Hematopoietic multipotent progenitor cell treated with erythropoietin and hydrocortisone succinate and interleukin-3 and kit ligand, for 17 days (in vitro differentiated cells): Measurements from ENCODE around the gene AP2B1.

Source experiments
- DNase-seq: peaks from one replicate; pipeline ENCODE4 v3.0.0-alpha.2; 2015; ENCODE audit warnings: low spot score

The AP2B1 gene

GRCh38 chr17:35730400-35731005 lies 143.4 kb downstream of the AP2B1 start:
- DNase-seq = no peak

DNA sequence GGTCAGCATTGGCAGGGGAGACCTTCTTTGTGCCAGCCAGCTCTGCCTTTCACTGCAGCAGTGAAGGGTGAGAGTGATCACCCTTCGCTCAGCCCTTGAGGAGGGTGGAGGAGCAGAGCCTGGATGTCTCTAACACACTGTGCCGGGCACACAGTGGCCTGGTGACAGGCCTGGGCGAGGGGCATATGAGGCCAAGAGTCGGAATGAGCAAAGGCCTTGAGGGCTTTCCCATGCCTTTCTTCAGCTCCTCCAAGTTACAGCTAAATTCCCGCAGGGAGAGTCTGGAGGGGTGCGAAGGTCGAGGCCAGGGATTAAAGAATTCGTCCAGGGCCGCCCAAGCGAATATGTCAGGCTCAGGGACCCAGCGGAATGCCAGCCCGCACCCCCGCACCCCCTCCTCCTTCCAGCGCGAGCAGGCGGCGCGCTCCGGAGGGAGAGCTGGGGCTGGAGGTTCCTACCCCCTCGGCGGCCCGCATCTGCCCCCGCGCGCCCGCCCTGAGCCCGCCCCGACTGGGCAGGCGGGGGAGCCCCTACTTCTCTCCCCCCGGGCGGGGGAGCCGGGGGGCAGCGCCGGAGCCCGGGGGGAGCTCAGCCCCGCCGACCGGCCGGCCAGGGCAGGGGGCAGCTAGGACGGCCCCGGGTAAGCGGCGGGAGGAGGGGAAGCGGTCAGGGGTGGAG lies 144.3 kb downstream of the AP2B1 start, which contains the start of gene RASL10B:
TSS of gene RASL10B (plus strand) at position 401 of the 678 bp plus-strand sequence. CDS start 3,546 bp downstream, outside the sequence.
- no peak for DNase-seq

DNA sequence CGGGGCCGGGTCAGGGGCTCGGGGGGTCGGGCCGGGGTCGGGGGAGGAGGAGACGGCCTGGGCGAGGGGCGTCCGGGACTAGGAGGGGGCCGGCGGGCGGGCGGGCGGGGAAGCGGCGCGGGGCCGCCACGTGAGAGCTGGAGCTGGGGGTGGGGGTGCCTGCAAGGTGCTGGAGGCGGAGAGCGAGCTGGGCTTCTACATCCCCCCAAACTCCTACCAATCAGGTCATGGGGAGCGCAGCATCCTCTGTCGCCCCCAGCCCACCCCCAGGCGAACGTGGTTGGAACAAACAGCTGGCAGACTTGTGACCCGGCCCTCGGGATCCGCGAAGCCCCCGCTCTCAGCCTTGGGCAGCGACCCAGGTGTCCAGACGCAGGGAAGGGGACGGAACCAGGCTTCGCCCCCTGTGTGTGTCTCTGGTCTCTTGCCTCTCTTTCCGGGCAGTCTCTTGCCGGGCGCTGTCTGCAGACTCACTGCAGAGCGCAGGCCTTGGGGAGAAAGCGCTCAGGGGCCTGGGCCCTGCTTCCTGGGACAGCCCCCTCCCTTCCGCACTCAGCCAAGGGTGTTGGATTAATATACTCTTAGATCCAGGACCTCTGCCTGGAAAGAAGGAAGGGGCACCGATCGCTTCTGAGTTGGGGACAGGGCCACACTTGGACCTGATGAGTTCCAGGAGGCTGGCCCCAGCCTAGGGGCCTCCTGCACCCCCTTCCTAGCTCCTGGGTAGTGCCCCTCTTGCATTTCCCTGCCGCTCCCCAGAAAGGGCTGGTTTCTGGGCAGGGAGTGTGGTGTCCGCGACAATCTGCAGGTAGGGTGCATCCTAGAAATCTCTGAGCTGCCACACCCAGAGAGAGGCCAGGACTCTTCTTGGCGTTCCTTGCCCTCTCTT lies 145.0 kb downstream of the AP2B1 start:
- DNase-seq = no peak

GRCh38 chr17:35732806-35733136 lies 145.6 kb downstream of the AP2B1 start:
- DNase-seq = no peak

- no peak for DNase-seq
These were observed 146.2 kb downstream of the AP2B1 start for GRCh38 chr17:35733366-35733765.

DNA sequence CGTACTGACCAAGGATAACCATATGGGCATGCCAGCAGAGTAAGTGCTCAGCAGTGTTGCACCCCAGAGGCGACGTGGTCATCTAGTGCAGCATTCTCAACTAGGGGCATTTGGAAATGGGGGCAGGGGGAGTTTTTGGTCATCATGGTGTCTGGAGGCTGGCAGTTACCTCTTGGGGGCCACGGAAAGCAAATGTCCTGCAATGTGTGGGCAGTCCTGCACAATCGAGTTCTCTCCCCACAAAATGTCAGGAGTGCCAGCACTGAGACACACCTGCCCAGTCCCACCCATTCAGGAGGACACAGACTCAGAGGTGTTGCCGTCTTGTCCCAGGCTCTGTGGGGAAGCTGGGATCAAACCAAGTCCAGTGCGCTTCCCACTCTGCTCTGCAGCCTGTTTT lies 147.3 kb downstream of the AP2B1 start:
- DNase-seq = no peak

- no peak for DNase-seq
These were observed 148.1 kb downstream of the AP2B1 start for GRCh38 chr17:35735036-35735805.

- no peak for DNase-seq
These were observed 149.1 kb downstream of the AP2B1 start for GRCh38 chr17:35736236-35736635.

DNA sequence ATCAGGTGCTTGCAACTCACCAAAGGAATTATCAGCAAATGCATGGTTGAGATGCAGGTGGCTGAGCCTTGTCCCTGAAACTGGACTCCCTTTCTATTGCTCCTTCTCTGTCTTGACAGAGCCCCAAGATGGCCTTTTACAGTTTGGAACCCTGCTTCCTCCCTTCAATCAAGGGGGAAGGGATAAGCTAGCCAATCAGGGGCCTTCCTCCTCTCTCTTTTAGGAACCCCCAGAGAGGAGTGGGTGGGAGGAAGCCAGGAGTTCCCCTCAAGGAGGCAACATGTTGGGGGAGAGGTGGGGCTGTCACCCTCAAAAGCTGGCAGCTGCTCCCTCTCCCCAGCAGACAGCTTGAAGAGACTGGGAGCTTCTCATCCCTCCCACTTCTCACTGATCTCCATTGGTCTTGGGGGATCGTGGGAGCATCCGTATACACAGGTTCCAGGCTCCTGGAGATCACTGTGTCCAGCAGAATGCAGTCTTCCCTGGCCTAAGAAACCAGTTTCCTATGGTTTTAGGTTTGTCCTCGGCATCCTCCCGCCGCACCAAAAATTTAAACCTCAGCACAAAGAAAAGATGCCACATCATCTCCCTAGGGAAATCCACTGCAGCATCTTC lies 151.5 kb downstream of the AP2B1 start:
- no peak for DNase-seq

GRCh38 chr17:35740216-35740615 lies 153.1 kb downstream of the AP2B1 start:
- no peak for DNase-seq

- no peak for DNase-seq
These were observed 154.1 kb downstream of the AP2B1 start for GRCh38 chr17:35740997-35741931.

- no peak for DNase-seq
These were observed 155.4 kb downstream of the AP2B1 start for GRCh38 chr17:35742496-35742895.

DNA sequence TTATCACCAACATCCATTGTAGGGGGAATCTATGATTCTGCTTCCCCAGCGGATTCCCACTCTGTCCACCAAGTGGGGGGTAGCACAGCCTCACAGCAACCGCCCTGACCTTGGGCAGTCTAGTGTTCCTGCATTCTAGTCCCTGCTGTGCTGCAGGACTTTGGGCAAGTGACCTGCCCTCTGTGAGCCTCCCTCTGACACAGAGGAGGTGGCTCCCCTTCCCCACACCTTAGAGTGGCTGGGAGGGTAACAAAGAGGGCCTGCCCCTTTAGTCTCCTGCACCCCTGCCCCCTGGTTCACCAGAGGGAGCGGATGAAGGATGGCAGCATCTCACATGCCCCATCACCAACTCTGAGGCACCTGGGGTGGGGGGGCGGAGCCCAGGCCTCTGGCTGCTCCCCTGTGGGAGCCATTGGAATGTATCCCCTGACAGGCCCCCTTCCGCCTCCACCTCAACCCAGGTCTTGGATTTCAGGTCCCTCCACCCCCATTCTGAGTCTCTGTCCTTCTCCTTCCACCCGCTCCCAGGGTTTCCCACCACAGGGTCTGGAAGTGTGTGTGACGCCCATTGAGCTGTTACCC lies 155.9 kb downstream of the AP2B1 start:
- no peak for DNase-seq

DNA sequence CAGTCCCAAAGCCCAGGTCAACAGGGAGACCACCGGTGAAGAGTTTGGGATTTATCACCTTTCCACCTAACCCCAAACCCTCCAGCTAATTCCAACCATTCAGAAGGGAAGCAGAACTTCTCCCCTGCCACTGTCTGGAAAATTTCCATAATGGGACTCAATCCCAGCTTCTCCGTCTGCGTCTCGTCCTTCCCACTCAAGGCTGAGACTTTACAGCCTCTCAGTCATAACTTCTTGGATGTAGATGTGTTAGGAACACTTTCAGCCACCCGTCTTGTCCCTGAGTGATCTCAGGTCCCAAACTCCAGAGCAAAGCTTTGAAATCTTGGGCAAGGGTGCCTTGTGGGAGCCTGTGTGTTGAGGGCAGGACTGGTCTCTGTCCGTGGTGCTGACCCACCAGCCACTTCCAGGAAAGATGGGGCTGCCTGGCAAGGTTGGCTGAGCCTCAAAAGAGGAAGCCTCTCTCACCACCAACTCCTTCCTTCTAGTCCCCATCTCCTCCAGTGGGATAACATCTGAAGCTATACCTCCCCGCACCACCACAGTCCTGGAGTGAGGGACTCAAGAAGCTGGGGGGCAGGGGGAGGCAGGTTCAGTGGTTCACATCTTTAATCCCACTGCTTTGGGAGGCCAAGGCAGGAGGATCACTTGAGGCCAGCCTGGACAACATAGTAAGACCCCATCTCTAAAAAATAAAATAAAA lies 156.7 kb downstream of the AP2B1 start:
- DNase-seq = no peak

GRCh38 chr17:35744830-35745229 lies 157.7 kb downstream of the AP2B1 start:
- DNase-seq = no peak

GRCh38 chr17:35745246-35745645 lies 158.1 kb downstream of the AP2B1 start:
- DNase-seq = no peak

DNA sequence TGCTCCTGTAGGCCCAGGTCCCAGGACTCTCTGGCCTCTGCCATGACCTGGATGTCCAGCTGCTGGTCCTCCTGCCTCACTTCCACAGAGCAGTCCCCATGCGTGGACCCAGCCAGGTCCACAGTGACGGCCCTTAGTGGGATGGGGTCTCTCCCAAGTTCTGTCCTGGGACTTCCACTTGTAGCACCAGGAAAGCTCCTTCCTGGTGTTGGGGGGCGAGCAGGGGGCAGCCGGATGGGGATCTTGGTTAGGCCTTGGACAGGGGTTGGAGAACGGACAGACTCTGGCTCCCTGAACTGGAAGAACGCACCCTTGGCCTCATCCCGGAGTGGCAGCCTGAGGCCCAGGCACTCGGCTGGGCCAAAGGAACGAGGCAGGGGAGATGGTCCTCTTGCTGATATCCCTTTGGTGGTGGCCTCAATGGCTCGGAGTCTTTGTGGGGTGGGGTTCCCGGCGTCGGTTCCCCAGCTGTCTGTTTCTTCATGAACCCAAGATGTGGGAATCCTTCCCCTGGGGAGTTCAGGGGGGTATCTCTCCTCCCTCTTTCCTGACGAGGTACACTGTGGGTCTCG lies 158.7 kb downstream of the AP2B1 start:
- no peak for DNase-seq

DNA sequence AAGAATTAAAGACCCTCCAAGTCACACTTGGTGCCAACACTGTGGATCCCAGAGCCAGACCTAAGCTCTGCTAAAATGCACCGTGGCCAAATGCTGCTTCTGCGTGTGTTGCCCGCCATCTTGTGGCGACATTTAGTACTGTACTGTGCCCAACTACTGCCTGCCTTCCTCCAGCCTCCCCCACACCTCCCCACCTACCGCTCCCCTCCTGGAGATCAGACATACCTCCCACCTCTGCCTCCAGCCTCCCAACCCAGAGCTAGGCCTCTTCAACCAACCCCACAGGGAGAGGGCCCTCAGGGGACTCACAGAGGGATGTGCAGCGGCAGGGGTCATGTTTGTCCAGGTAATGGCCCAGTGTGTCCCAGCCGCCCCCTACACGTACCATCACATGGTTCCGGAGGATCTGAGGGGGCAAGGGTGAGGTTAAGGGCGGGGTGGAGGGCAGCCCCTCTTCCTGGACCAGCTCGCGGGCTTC lies 160.5 kb downstream of the AP2B1 start:
- DNase-seq = peak; percentile 80

GRCh38 chr17:35748341-35748841 lies 161.3 kb downstream of the AP2B1 start:
- peak; percentile 61 for DNase-seq
